NCI-H345 treated with DMSO at 0.1 percent for 48 hours (cell line): ENCODE results near the gene MORN1.

Source experiments
- DNase-seq: peaks from one replicate; lab custom pipeline; 2025; ENCODE audit not compliant: unreplicated experiment; lab: John Stamatoyannopoulos, UW

Gene MORN1

DNA sequence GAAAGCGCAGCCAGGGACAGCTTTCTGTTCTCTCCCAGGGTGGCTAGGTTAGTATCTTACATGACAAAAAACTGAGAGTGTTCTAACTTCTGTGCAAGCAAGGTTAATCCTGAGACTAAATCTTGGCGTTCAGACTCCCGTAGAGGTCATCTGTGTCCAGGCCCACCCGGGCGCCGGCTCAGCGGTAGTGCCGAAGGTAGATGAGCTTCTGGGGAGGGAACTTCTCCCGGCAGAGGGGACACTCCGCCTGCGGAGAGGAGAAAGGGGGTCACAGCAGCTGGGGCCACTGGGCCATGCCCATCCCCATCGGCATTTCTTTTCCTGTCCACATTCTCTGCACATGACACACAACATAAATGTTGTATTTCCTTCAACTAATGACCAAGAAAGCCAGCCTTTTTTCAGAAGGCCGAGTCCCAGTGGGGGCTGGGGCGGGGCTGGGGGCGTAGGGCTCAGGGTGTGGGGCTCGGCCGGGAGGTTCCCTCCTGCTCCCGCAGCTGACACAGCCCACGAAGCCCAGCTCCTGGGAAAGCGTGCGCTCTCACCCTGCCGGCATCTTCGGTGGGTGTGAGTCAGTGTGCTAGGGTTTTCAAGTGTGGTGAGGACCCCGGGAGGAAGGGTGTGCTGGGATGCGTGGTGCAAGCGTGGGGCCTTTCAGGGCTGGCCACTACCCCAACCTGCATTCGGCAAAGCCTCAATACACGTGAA lies 14.4 kb upstream of the MORN1 start:
- no peak for DNase-seq

- DNase-seq, result no peak
These were observed 13.6 kb upstream of the MORN1 start for GRCh38 chr1:2404890-2405511.

GRCh38 chr1:2404142-2404889 lies 13.0 kb upstream of the MORN1 start:
- DNase-seq, result no peak

DNA sequence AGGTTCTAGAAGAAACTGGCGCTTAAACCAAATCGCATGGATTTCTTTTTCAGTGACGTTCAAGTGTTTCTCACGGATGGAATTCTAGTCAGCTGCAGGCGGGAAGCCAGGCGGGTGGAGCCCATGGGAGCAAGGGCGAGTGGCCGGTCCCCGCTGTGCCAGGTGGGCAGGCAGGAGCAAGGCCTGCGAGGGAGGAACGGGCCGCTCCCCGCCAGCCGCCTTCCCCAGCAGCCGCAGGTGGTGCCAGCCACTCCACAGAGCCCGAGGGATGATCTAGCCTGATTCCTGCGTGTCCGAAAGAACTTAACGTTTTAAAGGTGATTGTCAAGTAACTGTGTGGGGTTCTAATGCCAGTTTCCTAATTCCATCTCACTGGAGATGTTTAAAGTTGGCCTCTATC lies 11.9 kb upstream of the MORN1 start:
- DNase-seq, result no peak

DNA sequence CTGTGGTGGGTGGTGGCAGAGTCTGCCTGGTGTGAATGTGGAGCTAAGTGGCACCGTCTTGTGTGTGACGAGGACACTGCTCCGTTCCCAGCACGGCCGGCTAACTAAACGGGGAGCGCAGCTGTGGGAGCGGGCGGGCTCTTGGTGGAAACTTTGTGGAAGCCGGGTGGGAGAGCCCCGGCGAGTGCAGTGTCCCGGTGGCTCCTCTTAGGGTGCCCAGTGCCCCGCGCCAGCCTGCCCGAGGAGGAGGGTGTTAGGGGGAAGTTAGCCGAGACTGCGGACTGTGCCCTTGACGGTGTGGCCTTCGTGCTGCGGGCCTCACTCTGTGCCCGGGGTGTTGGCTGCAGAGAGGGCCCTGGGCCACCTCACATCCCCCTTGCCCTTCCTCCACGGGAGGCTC lies 11.1 kb upstream of the MORN1 start:
- no peak for DNase-seq

GRCh38 chr1:2400950-2401649 lies 9.7 kb upstream of the MORN1 start:
- no peak for DNase-seq

DNA sequence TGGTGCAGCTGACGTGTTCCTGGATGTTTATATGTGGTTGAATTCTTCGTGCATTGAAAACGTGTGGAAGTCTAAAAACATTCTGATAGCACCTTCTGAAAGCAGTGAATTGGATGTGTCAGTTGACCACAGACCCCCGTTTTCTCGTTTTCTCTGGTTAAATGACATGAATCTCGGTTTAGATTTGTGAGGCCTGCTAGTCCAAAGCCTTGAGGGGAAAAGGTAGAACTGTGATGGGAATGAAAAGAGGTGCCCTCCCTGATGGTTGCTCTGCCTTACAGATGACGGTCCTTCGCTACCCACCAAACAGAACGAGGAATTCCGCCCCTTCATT lies 9.2 kb upstream of the MORN1 start:
- no peak for DNase-seq

DNA sequence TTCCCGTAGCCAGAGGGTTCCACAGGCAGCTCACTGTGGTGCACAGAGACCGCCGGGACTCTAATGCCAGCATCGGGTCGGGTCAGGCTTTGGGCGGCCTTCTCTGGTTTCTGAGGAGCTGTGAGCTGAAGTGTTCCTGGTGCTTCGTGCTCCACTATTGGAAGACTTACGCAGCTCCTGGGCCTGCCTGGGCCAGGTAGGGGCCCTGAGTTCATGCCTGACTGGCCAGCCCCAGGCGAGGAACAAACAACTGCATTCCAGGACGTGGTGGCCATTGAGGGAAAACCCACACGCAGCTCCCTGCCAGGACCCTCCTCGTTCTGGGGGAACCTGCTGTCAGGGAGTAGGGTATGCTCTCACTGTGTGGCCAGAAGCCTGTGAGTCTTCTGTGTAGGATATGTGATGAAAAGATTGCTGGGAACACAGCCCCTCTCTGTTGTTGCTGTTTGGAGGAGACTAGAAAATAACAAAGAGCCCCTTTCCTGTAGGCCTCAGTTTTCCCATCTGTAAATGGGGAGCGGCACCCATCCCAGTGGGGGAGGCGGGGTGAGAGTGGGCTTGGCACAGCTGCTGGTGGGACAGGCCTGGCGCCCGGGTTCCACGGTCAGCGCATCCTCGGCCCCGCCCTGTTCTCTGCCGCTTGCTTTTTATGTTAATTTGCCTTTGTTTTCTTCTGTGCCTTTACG lies 8.7 kb upstream of the MORN1 start:
- no peak for DNase-seq

- no peak for DNase-seq
These were observed 7.5 kb upstream of the MORN1 start for GRCh38 chr1:2398871-2399270.

DNA sequence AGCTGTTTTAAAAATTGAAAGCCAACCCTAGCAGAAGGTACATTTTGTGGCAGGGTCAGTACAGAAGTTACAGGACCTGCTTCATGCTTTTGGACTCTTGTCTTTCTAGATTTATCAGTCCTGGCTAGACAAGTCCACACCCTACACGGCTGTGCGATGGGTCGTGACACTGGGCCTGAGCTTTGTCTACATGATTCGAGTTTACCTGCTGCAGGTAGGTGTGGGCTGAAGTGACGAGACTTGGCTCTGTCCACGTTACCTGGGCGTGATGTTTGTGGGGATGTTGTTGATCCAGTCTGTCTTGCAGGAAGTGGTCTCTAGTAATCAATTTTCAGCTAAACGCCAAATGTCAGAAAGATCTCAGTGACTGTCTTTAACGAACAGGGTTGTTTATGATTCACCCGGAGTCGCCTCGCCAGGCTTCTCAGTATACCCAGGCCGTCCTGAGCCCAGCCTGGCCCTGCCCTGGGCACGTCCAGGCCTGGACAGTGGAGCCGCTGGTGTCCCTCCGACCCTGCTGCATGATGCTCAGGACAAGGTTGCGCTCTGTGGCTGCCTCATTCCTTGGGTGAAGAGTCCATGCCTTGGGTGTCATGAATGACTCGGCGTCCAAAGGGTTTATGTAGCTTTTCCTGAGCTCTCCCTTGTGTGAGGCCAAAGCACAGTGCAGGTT lies 5.8 kb upstream of the MORN1 start:
- no peak for DNase-seq

DNA sequence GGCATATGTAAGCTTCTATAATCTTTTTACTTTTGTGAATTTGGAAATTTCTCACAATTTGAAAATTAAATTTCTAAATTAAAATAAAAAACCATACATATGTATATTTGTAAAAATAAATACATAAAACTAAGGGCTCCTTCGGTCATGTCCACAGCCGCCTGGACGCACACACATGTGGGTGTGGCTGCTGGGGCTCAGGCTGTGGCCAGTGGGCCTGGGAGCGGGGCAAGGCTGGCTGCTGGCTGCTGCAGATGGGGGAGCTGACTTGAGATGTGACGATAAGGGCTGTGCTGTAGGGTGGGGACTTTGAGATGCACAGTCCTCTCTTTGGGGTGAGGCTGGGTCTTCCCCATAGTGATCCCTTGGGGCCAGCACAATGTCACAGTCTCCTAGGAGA lies 5.1 kb upstream of the MORN1 start:
- no peak for DNase-seq

- no peak for DNase-seq
These were observed 4.7 kb upstream of the MORN1 start for GRCh38 chr1:2396059-2396458.

GRCh38 chr1:2395245-2395644 lies 3.9 kb upstream of the MORN1 start:
- DNase-seq, result no peak

- no peak for DNase-seq
These were observed 3.4 kb upstream of the MORN1 start for GRCh38 chr1:2394761-2395160.

DNA sequence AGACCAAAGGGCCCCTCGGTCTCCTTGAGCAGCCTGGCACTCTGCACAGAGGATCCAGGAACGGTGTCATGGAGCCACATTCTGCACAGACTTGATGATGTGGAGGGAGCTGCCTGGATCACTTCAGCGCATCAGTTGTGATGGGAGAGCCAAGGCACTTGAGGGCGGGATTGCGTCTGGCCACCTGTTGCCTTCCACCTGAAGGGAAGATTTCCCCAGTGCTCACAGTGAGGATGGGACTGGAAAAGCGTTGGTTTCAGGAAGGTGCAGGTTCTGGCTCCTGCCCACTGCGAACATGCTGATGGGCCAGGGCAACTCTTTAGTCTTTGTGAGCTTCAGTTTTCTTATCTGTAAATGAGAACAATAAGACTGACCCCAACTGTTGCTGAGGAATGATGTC lies 2.9 kb upstream of the MORN1 start:
- DNase-seq, result no peak

- no peak for DNase-seq
These were observed 2.1 kb upstream of the MORN1 start for GRCh38 chr1:2393471-2393877.

DNA sequence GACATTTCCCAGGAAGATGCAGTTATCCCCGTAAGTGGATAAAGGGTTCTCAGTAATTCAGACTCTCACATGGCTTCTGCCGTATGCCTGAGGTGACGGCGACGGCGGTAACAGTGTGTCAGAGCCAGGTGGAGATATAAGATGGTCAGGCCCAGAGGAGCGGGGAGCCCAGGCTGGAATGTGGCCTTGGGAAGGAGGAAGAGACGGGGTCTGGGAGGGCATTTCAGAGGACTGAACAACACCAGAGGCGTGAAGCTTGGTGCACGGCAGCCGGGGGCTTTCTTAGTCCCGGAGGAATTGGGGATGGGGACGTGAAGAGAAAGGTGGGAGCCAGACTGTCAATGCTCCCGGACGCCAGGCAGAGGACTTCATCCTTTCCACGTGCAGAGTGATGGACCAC lies 1.3 kb upstream of the MORN1 start:
- no peak for DNase-seq

- DNase-seq, result no peak
These were observed 666 bp upstream of the MORN1 start for GRCh38 chr1:2391931-2392509.

DNA sequence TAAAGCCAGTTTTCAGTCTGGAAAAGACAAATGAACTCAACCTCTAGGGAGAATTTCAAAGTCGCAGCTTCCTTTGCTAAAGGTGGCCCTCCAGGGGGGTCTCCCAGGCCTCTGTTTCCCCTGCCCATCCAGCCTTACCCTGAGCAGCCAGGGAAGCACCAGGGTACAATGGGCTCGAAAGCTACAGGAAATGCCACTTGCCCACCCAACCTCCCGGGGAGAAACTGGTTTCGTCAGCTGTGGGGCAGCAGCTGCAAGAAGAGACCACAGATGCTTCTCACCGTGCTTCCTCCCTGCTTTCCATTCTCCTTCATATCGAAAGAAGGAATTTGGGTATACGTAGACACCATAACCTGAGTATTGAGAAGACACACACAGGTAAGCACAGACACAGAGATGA lies 1.7 kb downstream of the MORN1 start:
- DNase-seq, result no peak
